HEK293 (cell line): ENCODE data around the gene CLDN6.
A peak's percentile ranks its signal among the peaks of the same experiment; 100 is the strongest.

Source experiments
- AEBP2 ChIP-seq: fragments of 450-650 bp; formaldehyde crosslinking; IDR thresholded peaks from 2 replicates; pipeline ENCODE4 v1.5.1; 2016; ENCODE audit warnings: missing biosample characterization, missing genetic modification characterization, borderline replicate concordance
- BCL11B ChIP-seq: fragments of 450-650 bp; formaldehyde crosslinking; IDR thresholded peaks from 2 replicates; pipeline ENCODE4 v1.5.1; 2016; ENCODE audit warnings: low read depth, missing biosample characterization, missing genetic modification characterization
- EGR2 ChIP-seq: fragments of 450-650 bp; formaldehyde crosslinking; IDR thresholded peaks from 2 replicates; pipeline ENCODE4 v1.5.1; 2016; ENCODE audit warnings: low read depth, missing biosample characterization, missing genetic modification characterization
- GFI1B ChIP-seq: fragments of 450-650 bp; formaldehyde crosslinking; IDR thresholded peaks from 2 replicates; pipeline ENCODE4 v1.5.1; 2016; ENCODE audit warnings: missing biosample characterization, missing genetic modification characterization
- KLF9 ChIP-seq: fragments of 450-650 bp; formaldehyde crosslinking; IDR thresholded peaks from 2 replicates; pipeline ENCODE4 v1.5.1; 2016; ENCODE audit warnings: missing biosample characterization, missing genetic modification characterization, low read depth
- PATZ1 ChIP-seq: fragments of 450-650 bp; formaldehyde crosslinking; IDR thresholded peaks from 2 replicates; pipeline ENCODE4 v1.5.1; 2016; ENCODE audit warnings: missing biosample characterization, missing genetic modification characterization
- PBX3 ChIP-seq: sonication (generic); formaldehyde crosslinking; IDR thresholded peaks from 2 replicates; pipeline ENCODE4 v1.8.1; 2022; ENCODE audit warnings: mild to moderate bottlenecking, moderate library complexity, missing genetic modification reagents
- WT1 ChIP-seq: fragments of 450-650 bp; formaldehyde crosslinking; IDR thresholded peaks from 2 replicates; pipeline ENCODE4 v1.5.1; 2016; ENCODE audit warnings: missing biosample characterization, missing genetic modification characterization
- ZBTB1 ChIP-seq: fragments of 450-650 bp; formaldehyde crosslinking; IDR thresholded peaks from 2 replicates; pipeline ENCODE4 v1.5.1; 2016; ENCODE audit warnings: missing biosample characterization, missing genetic modification characterization
- ZBTB20 ChIP-seq: fragments of 450-650 bp; formaldehyde crosslinking; IDR thresholded peaks from 2 replicates; pipeline ENCODE4 v1.5.1; 2016; ENCODE audit warnings: missing biosample characterization, missing genetic modification characterization
- ZIC2 ChIP-seq: fragments of 450-650 bp; formaldehyde crosslinking; IDR thresholded peaks from 2 replicates; pipeline ENCODE4 v1.5.1; 2016; ENCODE audit warnings: missing biosample characterization, missing genetic modification characterization
- ZNF169 ChIP-seq: fragments of 450-650 bp; formaldehyde crosslinking; IDR thresholded peaks from 2 replicates; pipeline ENCODE4 v1.5.1; 2016; ENCODE audit warnings: missing biosample characterization, missing genetic modification characterization
- ZNF175 ChIP-seq: fragments of 450-650 bp; formaldehyde crosslinking; IDR thresholded peaks from 2 replicates; pipeline ENCODE4 v1.5.1; 2016; ENCODE audit warnings: missing biosample characterization, missing genetic modification characterization
- ZNF18 ChIP-seq: fragments of 450-650 bp; formaldehyde crosslinking; IDR thresholded peaks from 2 replicates; pipeline ENCODE4 v1.5.1; 2016; ENCODE audit warnings: missing biosample characterization, missing genetic modification characterization
- ZNF311 ChIP-seq: fragments of 450-650 bp; formaldehyde crosslinking; IDR thresholded peaks from 2 replicates; pipeline ENCODE4 v1.5.1; 2017; ENCODE audit warnings: missing biosample characterization, missing genetic modification characterization, borderline replicate concordance
- ZNF324 ChIP-seq: fragments of 450-650 bp; formaldehyde crosslinking; IDR thresholded peaks from 2 replicates; pipeline ENCODE4 v1.5.1; 2016; ENCODE audit warnings: missing biosample characterization, missing genetic modification characterization
- ZNF335 ChIP-seq: fragments of 450-650 bp; formaldehyde crosslinking; conservative IDR thresholded peaks from 2 replicates; pipeline ENCODE4 v1.5.1; 2016; ENCODE audit warnings: missing biosample characterization, missing genetic modification characterization
- ZNF341 ChIP-seq: fragments of 450-650 bp; formaldehyde crosslinking; IDR thresholded peaks from 2 replicates; pipeline ENCODE4; 2016; ENCODE audit warnings: low read depth, missing biosample characterization, missing genetic modification characterization
- ZNF398 ChIP-seq: fragments of 450-650 bp; formaldehyde crosslinking; IDR thresholded peaks from 2 replicates; pipeline ENCODE4 v1.5.1; 2017; ENCODE audit warnings: missing biosample characterization, missing genetic modification characterization
- ZNF518A ChIP-seq: fragments of 450-650 bp; formaldehyde crosslinking; conservative IDR thresholded peaks from 2 replicates; pipeline ENCODE4 v1.5.1; 2016; ENCODE audit warnings: low read depth, missing biosample characterization, missing genetic modification characterization
- ZNF610 ChIP-seq: fragments of 450-650 bp; formaldehyde crosslinking; IDR thresholded peaks from 2 replicates; pipeline ENCODE4 v1.5.1; 2016; ENCODE audit warnings: missing biosample characterization, missing genetic modification characterization, borderline replicate concordance
- ZNF629 ChIP-seq: fragments of 450-650 bp; formaldehyde crosslinking; IDR thresholded peaks from 2 replicates; pipeline ENCODE4 v1.5.1; 2017; ENCODE audit warnings: missing biosample characterization, missing genetic modification characterization
- ZNF654 ChIP-seq: fragments of 450-650 bp; formaldehyde crosslinking; IDR thresholded peaks from 2 replicates; pipeline ENCODE4 v1.5.1; 2016; ENCODE audit warnings: low read depth, missing biosample characterization, missing genetic modification characterization
- ZNF660 ChIP-seq: fragments of 450-650 bp; IDR thresholded peaks from 2 replicates; pipeline ENCODE4 v1.5.1; 2018; ENCODE audit warnings: missing biosample characterization, mild to moderate bottlenecking, missing genetic modification characterization
- ZNF664 ChIP-seq: fragments of 450-650 bp; formaldehyde crosslinking; IDR thresholded peaks from 2 replicates; pipeline ENCODE4 v1.5.1; 2016; ENCODE audit warnings: missing biosample characterization, missing genetic modification characterization
- ZSCAN5A ChIP-seq: fragments of 450-650 bp; formaldehyde crosslinking; IDR thresholded peaks from 2 replicates; pipeline ENCODE4 v1.5.1; 2016; ENCODE audit warnings: missing biosample characterization, missing genetic modification characterization

The CLDN6 gene

GRCh38 chr16:3022208-3022683 is 4.3 kb upstream of the CLDN6 start (continued):
- TF ChIP-seq ZSCAN5A (tag by site-specific recombination) (no peak), ZBTB20 (tag by site-specific recombination) (no peak), ZNF18 (tag by site-specific recombination) (no peak), GFI1B (no peak), ZNF610 (tag by site-specific recombination) (no peak), ZNF311 (tag by site-specific recombination) (no peak), ZNF664 (tag by site-specific recombination) (no peak), ZNF341 (tag by site-specific recombination) (no peak), ZNF398 (peak; percentile 59; the same call in 1 of the 2 replicates), ZNF660 (tag by site-specific recombination) (peak; percentile 58; the same call in 1 of the 2 replicates), ZNF335 (tag by site-specific recombination) (0 out of 2 replicates have a peak, but pooled peaks have one; percentile 25), ZNF518A (tag by site-specific recombination) (no peak), ZNF324 (tag by site-specific recombination) (no peak), ZBTB1 (tag by site-specific recombination) (no peak), WT1 (tag by site-specific recombination) (peak; percentile 63), BCL11B (tag by site-specific recombination) (0 out of 2 replicates have a peak, but pooled peaks have one; percentile 20), PATZ1 (tag by site-specific recombination) (peak; percentile 12; the same call in 1 of the 2 replicates), EGR2 (tag by site-specific recombination) (peak; percentile 44; the same call in 1 of the 2 replicates), ZIC2 (tag by site-specific recombination) (no peak), KLF9 (tag by site-specific recombination) (no peak), ZNF175 (tag by site-specific recombination) (no peak), ZNF629 (tag by site-specific recombination) (no peak; the same call in 1 of the 2 replicates), ZNF654 (tag by site-specific recombination) (no peak), ZNF169 (tag by site-specific recombination) (no peak), AEBP2 (no peak), PBX3 (CRISPR knock-in tag) (no peak)
